Fibroblast of gingiva (primary cell): Measurements from ENCODE around the gene TAPBPL.
"Not testable (repeated sequence)": the region's sequence is repeated elsewhere in the genome, so short reads cannot be mapped to it uniquely, and the experiment has no call there.

Experiments
- DNase-seq: peaks from one replicate; pipeline ENCODE4 v3.0.0-alpha.2; 2011; ENCODE audit warnings: low read depth

The TAPBPL gene

GRCh38 chr12:6493497-6494257 is 41.8 kb downstream of the TAPBPL start, which contains the start of gene NCAPD2:
Gene NCAPD2, plus strand, starts transcription at chr12:6494102. Its CDS starts 997 bp downstream, at chr12:6495099.
- DNase-seq = peak; percentile 93

- no peak for DNase-seq
These were observed 42.5 kb downstream of the TAPBPL start for GRCh38 chr12:6494258-6494743.

GRCh38 chr12:6494968-6495367 is 43.1 kb downstream of the TAPBPL start:
- DNase-seq = no peak

GRCh38 chr12:6497291-6497690 is 45.4 kb downstream of the TAPBPL start:
- not testable (repeated sequence) for DNase-seq

- DNase-seq = no peak
These were observed 48.6 kb downstream of the TAPBPL start for GRCh38 chr12:6500466-6500865.

- DNase-seq = no peak
These were observed 55.5 kb downstream of the TAPBPL start for GRCh38 chr12:6507102-6507998.

GRCh38 chr12:6508087-6508486 is 56.2 kb downstream of the TAPBPL start:
- no peak for DNase-seq
